A172 (cell line): ENCODE measurements around the gene ABHD17A. TPM values are rescaled to one million over a fixed set of nuclear protein-coding genes. Genes with fewer than 3 reads are reported as not detected.
A peak's percentile ranks its signal among the peaks of the same experiment; 100 is the strongest.
"Not testable (repeated sequence)": the region's sequence is repeated elsewhere in the genome, so short reads cannot be mapped to it uniquely, and the experiment has no call there.

ENCODE experiments used
- DNase-seq: peaks from one replicate; pipeline ENCODE4 v3.0.0-alpha.2; 2015; ENCODE audit warnings: low spot score
- total RNA-seq: library from RNA; depleted of rRNA; stranded (reverse); fragments of >200 nt; shearing (Covaris generic); gene quantifications from 2 replicates; pipeline ENCODE4 v1.2.3, GENCODE V29; 2014

The ABHD17A gene
- total RNA-seq, 1 experiment from 2014 or later = 72.6 TPM

- DNase-seq = not testable (repeated sequence)
Observed at GRCh38 chr19:1881393-1882088, 3.8 kb downstream of the ABHD17A start.

DNA sequence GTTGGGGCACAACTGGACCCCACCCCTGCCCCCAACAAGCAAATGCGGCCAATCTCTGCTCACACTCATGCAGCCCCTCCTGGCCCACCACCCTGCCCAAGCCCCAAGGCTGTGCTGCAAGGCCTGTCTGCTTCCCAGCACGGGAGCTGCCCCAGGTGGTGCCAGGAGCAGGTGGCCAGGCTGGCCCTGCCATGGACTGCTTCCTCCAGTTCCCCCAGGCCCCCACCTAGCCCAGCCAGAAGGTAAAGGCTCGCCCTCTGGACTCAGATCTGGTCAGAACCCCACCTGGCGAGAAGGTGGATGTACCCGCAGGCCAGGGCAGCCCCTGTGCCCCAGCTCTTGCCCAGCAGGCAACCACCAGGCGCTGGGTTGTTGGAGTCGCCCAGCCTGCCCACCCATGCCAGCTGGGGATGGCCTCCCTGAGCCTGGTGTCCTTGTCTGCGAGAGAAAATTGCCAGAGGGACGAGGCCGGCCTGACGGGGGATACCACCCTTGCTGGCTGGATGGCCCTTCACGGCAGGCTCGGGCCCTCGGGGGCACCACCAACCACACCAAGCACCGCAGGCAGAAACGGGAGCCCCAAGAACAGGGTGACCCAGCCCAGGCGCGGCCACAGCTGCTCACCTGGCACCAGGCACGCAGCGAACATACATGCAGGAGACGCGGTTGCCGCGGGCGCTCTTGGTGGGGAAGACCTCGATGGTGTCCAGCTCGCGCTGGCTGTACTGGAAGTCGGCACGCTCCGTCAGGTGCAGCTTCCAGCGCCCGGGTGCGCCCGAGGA, 4.5 kb downstream of the ABHD17A start:
- DNase-seq = no peak

GRCh38 chr19:1879982-1880381, 5.3 kb downstream of the ABHD17A start:
- DNase-seq = not testable (repeated sequence)

GRCh38 chr19:1878583-1878982, 6.7 kb downstream of the ABHD17A start:
- DNase-seq = not testable (repeated sequence)

DNA sequence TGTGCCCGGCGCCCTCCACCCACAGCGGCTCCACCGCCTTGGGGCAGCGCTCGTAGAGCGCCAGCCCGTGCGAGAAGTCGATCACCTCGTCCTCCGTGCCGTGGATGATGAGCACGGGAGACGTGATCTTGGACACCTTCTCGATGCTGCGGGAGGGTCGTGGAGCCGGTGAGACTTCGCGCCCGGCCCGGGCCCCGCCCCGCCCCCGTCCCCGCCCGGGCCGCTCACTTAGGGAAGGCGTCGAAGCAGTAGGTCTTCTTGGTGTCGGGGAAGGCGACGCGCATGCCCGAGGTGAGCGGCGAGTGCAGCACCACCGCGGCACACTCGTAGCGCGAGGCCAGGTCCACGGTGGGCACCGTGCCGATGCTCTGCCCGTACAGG, 8.0 kb downstream of the ABHD17A start:
- DNase-seq = not testable (repeated sequence)

- DNase-seq = not testable (repeated sequence)
Observed at GRCh38 chr19:1876496-1877279, 8.6 kb downstream of the ABHD17A start.

GRCh38 chr19:1875646-1876495, 9.4 kb downstream of the ABHD17A start:
- DNase-seq = peak; percentile 82

DNA sequence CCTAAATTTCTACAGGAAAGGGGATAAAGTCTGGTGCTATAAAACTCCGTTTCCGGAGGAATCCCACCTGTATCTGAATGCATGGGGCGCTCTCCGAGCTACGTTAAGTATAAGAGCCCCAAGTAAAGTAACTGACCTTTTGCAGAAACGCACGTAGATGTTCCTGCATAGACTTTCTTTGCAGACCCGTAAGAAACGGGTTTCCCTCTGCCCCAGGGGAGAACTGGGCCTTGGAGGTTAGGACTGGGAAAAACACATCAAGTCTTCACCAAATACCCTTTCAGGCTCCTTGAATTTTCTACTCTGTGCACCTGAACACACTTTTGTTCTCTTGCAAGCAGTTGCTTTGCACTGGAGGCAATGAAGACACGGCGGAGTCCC, 10.0 kb downstream of the ABHD17A start:
- not testable (repeated sequence) for DNase-seq

- DNase-seq = no peak
Observed at GRCh38 chr19:1874554-1875185, 10.6 kb downstream of the ABHD17A start.

GRCh38 chr19:1873524-1874473, 11.5 kb downstream of the ABHD17A start:
- no peak for DNase-seq

DNA sequence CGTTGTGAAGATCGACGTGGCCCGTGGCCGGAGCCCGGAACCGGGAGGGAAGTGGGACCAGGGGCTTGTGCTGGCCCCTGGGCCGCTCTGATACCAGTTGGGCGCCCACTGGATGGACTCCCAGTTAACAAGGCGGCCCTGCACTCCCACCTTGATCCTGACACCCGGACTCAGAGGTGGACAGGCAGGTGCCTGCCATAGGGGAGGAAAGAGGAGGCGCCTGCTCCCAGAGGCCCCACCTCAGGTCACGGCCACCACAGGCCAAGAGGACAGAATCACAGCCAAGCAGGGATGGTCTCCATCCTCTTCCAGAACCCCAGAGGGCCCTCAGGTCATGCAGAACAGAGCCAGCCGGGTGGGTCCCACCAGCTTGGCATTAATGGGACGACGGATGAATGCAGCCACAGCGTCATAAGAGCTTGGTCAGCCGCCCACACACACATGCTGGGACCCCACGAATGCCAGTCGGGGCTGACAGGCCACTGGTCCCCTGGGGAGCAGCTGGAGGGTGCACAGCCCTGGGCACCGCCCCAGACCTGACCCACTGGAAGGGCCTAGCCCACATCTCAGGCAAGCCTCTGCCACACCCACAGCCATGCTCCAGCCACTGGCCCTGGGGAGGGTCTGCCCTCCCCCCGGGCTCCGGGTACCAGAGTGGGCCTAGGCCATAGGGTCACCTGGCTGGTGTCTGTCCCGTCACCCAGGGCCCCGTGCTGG, 12.3 kb downstream of the ABHD17A start:
- DNase-seq = no peak

DNA sequence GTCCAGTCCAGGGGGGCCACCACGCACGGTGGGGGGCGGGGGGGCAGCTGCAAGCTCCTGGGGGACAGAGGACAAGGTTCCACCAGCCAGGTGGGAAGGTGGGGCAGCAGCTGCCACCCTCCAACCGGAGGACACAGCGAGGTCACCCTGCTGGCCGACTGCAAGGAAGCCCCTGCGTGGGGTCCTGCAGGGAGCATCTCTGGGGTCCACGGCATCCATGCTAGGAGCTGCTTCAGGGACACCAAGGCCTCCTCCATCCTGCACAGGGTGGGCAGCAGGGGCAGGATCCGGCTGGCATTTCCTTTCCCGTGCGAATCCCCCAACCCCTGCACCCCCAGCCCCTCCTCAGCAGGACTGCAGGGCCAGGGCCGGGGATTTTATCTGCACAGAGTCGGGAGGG, 13.7 kb downstream of the ABHD17A start:
- DNase-seq = no peak

GRCh38 chr19:1871140-1871597, 14.1 kb downstream of the ABHD17A start:
- DNase-seq = no peak

- no peak for DNase-seq
Observed at GRCh38 chr19:1868971-1869370, 16.3 kb downstream of the ABHD17A start.

DNA sequence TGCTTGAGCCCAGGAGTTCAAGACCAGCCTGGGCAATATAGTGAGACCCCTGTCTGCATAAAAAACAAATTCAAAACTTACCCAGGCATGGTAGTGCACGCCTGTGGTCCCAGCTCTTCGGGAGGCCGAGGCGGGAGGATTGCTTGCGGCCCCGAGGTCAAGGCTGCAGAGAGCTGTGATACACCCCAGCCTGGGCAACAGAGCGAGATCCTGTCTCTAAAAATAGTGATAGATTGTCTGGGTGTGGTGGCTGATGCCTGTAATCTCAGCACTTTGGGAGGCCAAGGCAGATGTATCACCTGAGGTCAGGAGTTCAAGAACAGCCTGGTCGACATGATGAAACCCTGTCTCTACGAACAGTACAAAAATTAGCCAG, 18.0 kb downstream of the ABHD17A start:
- no peak for DNase-seq

DNA sequence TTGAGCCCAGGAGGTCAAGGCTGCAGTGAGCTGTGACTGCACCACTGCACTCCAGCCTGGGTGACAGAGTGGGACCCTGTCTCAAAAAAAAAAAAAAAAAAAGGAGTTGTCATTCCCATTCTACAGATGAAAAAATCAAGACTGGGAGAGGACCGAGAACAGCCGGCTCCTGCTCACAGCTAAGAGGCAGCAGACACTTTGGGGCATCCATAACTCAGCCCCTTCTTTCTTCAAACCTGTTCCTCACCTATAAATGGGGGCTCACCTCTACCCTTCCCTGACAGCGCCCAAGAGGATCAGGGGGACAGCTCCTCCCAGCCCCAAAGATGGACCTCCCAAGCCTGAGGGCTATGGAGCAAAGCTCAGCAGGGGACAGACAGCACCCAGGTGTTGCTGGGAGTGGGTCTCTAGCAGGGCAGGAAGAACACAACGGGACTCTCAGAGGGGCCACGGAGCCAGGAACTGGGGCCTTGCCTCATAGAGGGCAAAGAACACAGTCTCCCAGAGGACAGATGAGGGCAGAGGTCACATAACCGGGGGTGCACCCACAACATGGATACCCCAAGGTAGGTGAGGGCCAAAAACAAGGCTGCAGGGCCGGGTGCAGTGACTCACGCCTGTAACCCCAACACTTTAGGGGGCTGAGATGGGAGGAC, 18.5 kb downstream of the ABHD17A start:
- no peak for DNase-seq

DNA sequence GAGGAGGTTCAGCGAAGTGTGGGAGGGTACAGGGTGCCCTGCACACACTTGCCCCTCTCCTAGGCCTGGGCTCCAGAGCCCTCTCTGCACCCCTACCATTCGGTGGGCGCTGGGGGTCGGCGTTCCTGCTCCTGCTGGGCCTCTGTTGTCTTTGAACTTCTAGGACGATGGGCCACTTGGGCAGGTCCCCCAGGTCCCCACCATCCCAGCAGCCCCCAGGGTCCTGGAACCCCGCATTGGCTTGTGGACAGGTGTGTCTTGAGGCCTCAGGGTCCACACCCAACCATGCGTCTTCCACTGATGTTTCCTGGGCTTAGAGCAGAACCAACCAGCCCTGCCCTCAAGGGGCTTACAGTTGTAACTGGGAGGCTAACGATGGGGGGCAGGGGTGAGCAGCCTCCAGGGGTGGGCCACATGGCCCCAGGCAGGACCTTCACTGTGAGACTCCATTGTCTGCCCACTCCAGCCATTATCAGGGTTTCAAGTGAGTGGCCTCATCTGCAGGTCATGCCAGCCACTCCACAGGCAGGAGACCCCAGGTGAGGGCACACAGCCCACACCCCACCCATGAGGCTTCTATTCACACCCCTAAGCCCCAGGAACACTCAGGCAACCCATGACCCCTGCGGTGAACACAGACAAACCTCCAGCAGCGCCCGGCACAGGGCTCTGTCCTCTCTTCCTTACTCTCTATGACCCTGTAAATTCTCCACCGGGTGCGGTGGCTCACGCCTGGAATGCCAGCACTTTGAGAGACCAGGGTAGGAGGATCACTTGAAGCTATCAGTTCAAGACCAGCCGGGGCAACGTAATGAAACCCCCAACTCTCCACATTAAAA, 19.9 kb downstream of the ABHD17A start:
- DNase-seq = no peak
